Astrocyte (in vitro differentiated cells and primary cell): Measurements from ENCODE around the gene DGKB. TPM values are rescaled to one million over a fixed set of nuclear protein-coding genes. Genes with fewer than 3 reads are reported as not detected.
A peak's percentile ranks its signal among the peaks of the same experiment; 100 is the strongest.

Source experiments
- DNase-seq: peaks from one replicate; pipeline ENCODE4 v3.0.0-alpha.2; 2010; ENCODE audit warnings: low read depth
- FAIRE-seq: peaks from 2 replicates; lab custom pipeline; 2011; peaks lifted over from hg19 to GRCh38; lab: Jason Lieb, UNC
- H2AFZ ChIP-seq: 2 replicates; pipeline ENCODE4 v1.6.0; 2012; ENCODE audit warnings: low read depth, low read length, inconsistent platforms
- H3K27ac ChIP-seq: 2 replicates; pipeline ENCODE4 v1.5.1; 2011; ENCODE audit warnings: low read depth, low read length, inconsistent platforms
- H3K27me3 ChIP-seq: 2 replicates; pipeline ENCODE4 v1.6.0; 2011; ENCODE audit warnings: low read length, inconsistent platforms; ENCODE audit not compliant: insufficient read depth
- H3K36me3 ChIP-seq: 2 replicates; pipeline ENCODE4 v1.5.1; 2011; ENCODE audit warnings: low read length, inconsistent platforms; ENCODE audit not compliant: insufficient read depth
- H3K4me1 ChIP-seq: 2 replicates; pipeline ENCODE4 v1.5.1; 2011; ENCODE audit warnings: low read length, inconsistent platforms; ENCODE audit not compliant: insufficient read depth
- H3K4me2 ChIP-seq: 2 replicates; pipeline ENCODE4 v1.6.0; 2012; ENCODE audit warnings: low read length, inconsistent platforms
- H3K4me3 ChIP-seq: 2 replicates; pipeline ENCODE4 v1.5.1; 2011; ENCODE audit warnings: low read depth, mild to moderate bottlenecking, low read length, inconsistent platforms; ENCODE audit not compliant: insufficient read depth
- H3K79me2 ChIP-seq: 2 replicates; pipeline ENCODE4 v1.6.0; 2012; ENCODE audit warnings: mild to moderate bottlenecking, low read length, inconsistent platforms; ENCODE audit not compliant: insufficient read depth
- H3K9ac ChIP-seq: 2 replicates; pipeline ENCODE4 v1.6.0; 2012; ENCODE audit warnings: mild to moderate bottlenecking, low read length, inconsistent platforms
- H3K9me3 ChIP-seq: 2 replicates; pipeline ENCODE4 v1.5.1; 2012; ENCODE audit warnings: low read depth, mild to moderate bottlenecking, low read length, inconsistent platforms; ENCODE audit not compliant: insufficient read depth
- H4K20me1 ChIP-seq: 2 replicates; pipeline ENCODE4 v1.6.0; 2012; ENCODE audit warnings: low read length, inconsistent platforms; ENCODE audit not compliant: insufficient read depth
- H3K27ac Mint-ChIP-seq: one replicate; pipeline ENCODE4 v1.8.0; 2021; ENCODE audit warnings: mild to moderate bottlenecking, mixed read lengths; ENCODE audit not compliant: unreplicated experiment
- H3K27me3 Mint-ChIP-seq: one replicate; pipeline ENCODE4 v1.8.0; 2021; ENCODE audit warnings: low read depth, mixed read lengths; ENCODE audit not compliant: unreplicated experiment
- H3K36me3 Mint-ChIP-seq: one replicate; pipeline ENCODE4 v1.8.0; 2021; ENCODE audit warnings: low read depth, mixed read lengths; ENCODE audit not compliant: unreplicated experiment
- H3K4me1 Mint-ChIP-seq: one replicate; pipeline ENCODE4 v1.8.0; 2021; ENCODE audit warnings: low read depth, mixed read lengths; ENCODE audit not compliant: unreplicated experiment
- H3K4me3 Mint-ChIP-seq: one replicate; pipeline ENCODE4 v1.8.0; 2021; ENCODE audit warnings: mild to moderate bottlenecking, moderate library complexity, mixed read lengths; ENCODE audit not compliant: unreplicated experiment
- H3K9me3 Mint-ChIP-seq: one replicate; pipeline ENCODE4 v1.8.0; 2021; ENCODE audit warnings: mild to moderate bottlenecking, mixed read lengths; ENCODE audit not compliant: unreplicated experiment
- EZH2 ChIP-seq: IDR thresholded peaks from 2 replicates; pipeline ENCODE4 v1.6.1; 2012; ENCODE audit warnings: mild to moderate bottlenecking, low read length, inconsistent platforms; ENCODE audit not compliant: insufficient read depth
- total RNA-seq: library from RNA; stranded (reverse); gene quantifications from 2 replicates; pipeline ENCODE4 v1.2.1, GENCODE V29; 2021
- TF ChIP-seq, protein P1 (sequence below): IDR thresholded peaks from 2 replicates; pipeline ENCODE4 v1.5.1; 2011; ENCODE audit warnings: low read depth, mild to moderate bottlenecking, inconsistent platforms, low read length, moderate library complexity; ENCODE audit not compliant: insufficient read depth

The DGKB gene
- total RNA-seq, 1 donor from 2014 or later: 0.39 TPM

DNA sequence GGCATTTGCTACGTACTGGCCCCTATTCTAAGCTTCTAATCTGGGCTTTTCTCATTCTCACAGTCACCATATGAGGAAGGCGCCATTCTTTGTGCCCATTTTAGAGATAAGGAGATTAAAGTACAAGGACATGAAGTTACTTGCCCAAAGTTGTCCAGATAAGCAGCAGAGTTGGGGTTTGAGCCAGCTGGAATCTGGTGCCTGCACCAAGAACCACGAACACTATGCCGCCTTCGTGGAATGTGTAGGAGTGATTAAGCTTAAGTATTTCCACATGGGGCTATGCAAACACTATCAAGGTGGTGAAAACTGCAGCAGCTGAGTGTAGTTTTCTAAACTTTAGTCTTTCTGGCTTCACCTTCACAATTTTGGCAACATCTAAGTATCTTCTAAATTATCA is 570.4 kb downstream of the DGKB start:
- Mint-ChIP-seq H3K27me3 (no peaks in the 10 kb centered on the region), H3K36me3 (no peaks in the 10 kb centered on the region), H3K4me3 (no peak overlapping the region), H3K9me3 (no peaks in the 10 kb centered on the region), H3K27ac (no peak overlapping the region), H3K4me1 (no peaks in the 10 kb centered on the region)
- DNase-seq (peak; percentile 56), FAIRE-seq (no peak)
- no peak overlapping the region for H2AFZ ChIP-seq
- TF ChIP-seq, protein P1, sequence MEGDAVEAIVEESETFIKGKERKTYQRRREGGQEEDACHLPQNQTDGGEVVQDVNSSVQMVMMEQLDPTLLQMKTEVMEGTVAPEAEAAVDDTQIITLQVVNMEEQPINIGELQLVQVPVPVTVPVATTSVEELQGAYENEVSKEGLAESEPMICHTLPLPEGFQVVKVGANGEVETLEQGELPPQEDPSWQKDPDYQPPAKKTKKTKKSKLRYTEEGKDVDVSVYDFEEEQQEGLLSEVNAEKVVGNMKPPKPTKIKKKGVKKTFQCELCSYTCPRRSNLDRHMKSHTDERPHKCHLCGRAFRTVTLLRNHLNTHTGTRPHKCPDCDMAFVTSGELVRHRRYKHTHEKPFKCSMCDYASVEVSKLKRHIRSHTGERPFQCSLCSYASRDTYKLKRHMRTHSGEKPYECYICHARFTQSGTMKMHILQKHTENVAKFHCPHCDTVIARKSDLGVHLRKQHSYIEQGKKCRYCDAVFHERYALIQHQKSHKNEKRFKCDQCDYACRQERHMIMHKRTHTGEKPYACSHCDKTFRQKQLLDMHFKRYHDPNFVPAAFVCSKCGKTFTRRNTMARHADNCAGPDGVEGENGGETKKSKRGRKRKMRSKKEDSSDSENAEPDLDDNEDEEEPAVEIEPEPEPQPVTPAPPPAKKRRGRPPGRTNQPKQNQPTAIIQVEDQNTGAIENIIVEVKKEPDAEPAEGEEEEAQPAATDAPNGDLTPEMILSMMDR: no peak
- no peaks in the 10 kb centered on the region for H3K27me3 ChIP-seq
- no peak overlapping the region for H3K9ac ChIP-seq
- no peaks in the 10 kb centered on the region for H3K4me1 ChIP-seq
- H3K4me3 ChIP-seq: no peak overlapping the region
- no peaks in the 10 kb centered on the region for H3K36me3 ChIP-seq
- H4K20me1 ChIP-seq: no peaks in the 10 kb centered on the region
- H3K79me2 ChIP-seq: no peaks in the 10 kb centered on the region
- no peaks in the 10 kb centered on the region for H3K9me3 ChIP-seq
- H3K27ac ChIP-seq: no peak overlapping the region
- H3K4me2 ChIP-seq: no peak overlapping the region

DNA sequence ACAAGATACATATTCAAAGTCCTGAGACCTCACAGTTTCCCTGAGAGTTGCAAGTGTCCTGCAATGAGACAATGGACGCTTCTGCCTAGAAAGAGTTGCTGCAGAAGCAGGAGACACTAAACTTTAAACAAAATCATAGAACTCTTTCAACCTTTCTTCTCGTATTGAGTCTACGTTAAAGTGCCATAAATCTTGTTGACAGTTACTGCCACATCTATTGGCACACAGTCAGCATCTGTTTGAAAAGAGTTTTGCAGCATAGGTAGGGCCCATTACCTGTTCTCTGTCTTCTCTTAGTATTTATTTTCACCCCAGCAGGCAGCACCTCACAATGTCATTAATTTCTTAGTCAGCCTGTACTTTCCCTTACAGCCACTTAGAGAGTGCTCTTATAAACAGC is 577.8 kb downstream of the DGKB start:
- Histone ChIP-seq H3K9me3 (no peaks in the 10 kb centered on the region), H4K20me1 (no peaks in the 10 kb centered on the region), H3K79me2 (no peaks in the 10 kb centered on the region), H3K4me2 (no peak overlapping the region), H3K4me3 (no peak overlapping the region), H3K27ac (no peak overlapping the region), H3K9ac (no peak overlapping the region), H2AFZ (no peak overlapping the region), H3K36me3 (no peaks in the 10 kb centered on the region), H3K4me1 (no peaks in the 10 kb centered on the region), H3K27me3 (no peaks in the 10 kb centered on the region)
- no peak overlapping the region for H3K4me3 Mint-ChIP-seq
- no peak overlapping the region for H3K27ac Mint-ChIP-seq
- no peaks in the 10 kb centered on the region for H3K36me3 Mint-ChIP-seq
- TF ChIP-seq EZH2: no peak
- TF ChIP-seq, protein P1: no peak
- no peaks in the 10 kb centered on the region for H3K4me1 Mint-ChIP-seq
- FAIRE-seq (no peak), DNase-seq (no peak)
- no peaks in the 10 kb centered on the region for H3K27me3 Mint-ChIP-seq
- H3K9me3 Mint-ChIP-seq: no peaks in the 10 kb centered on the region

DNA sequence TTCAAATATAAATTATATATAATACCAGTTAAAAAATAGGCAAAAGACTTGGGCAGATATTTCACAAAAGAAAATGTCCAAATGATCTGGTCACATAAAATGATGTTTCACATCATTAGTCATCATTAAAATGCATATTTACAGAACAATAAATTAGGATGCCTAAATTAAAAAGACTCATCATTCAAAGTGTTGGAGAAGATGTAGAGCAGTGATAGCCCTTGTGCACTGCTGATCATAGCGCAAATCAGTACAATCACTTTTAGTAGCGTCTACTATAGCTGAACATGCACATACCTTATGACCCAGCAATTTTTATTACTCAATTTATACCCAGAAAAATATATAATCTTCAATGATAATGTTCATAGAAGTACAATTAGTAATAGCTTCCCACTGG is 579.8 kb downstream of the DGKB start:
- no peak overlapping the region for H3K4me3 Mint-ChIP-seq
- Histone ChIP-seq H3K4me1 (no peaks in the 10 kb centered on the region), H3K9ac (no peak overlapping the region), H2AFZ (no peak overlapping the region), H3K36me3 (no peaks in the 10 kb centered on the region), H3K4me3 (no peak overlapping the region), H3K79me2 (no peaks in the 10 kb centered on the region), H3K27ac (no peak overlapping the region), H4K20me1 (no peaks in the 10 kb centered on the region), H3K9me3 (no peaks in the 10 kb centered on the region), H3K4me2 (no peak overlapping the region), H3K27me3 (no peaks in the 10 kb centered on the region)
- no peaks in the 10 kb centered on the region for H3K36me3 Mint-ChIP-seq
- H3K4me1 Mint-ChIP-seq: no peaks in the 10 kb centered on the region
- H3K9me3 Mint-ChIP-seq: no peaks in the 10 kb centered on the region
- TF ChIP-seq, protein P1: no peak
- no peak for TF ChIP-seq EZH2
- FAIRE-seq (no peak), DNase-seq (no peak)
- no peak overlapping the region for H3K27ac Mint-ChIP-seq
- H3K27me3 Mint-ChIP-seq: no peaks in the 10 kb centered on the region
